Vagina (tissue), 2 donors: ENCODE results near the gene DNAAF1.

Experiments
- POLR2AphosphoS5 ChIP-seq, 2 donors: sonication (generic); formaldehyde crosslinking; IDR thresholded peaks; one replicate each; pipeline ENCODE4 v1.9.0; 2017; ENCODE audit warnings: antibody characterized with exemption in 2 of 2, mild to moderate bottlenecking in 2 of 2, low read depth in 1 of 2; ENCODE audit not compliant: insufficient read depth in 1 of 2
- TF ChIP-seq, protein P1 (sequence below), 3 experiments: fragments of 450-650 bp in 2 of 3; fragments of 200-600 bp in 1 of 3; sonication (generic) in 1 of 3; IDR thresholded peaks; one replicate each; pipeline ENCODE4 v1.5.1; 2017 to 2019; ENCODE audit warnings: antibody characterized with exemption in 3 of 3, mild to moderate bottlenecking in 2 of 3, moderate library complexity in 2 of 3

DNA sequence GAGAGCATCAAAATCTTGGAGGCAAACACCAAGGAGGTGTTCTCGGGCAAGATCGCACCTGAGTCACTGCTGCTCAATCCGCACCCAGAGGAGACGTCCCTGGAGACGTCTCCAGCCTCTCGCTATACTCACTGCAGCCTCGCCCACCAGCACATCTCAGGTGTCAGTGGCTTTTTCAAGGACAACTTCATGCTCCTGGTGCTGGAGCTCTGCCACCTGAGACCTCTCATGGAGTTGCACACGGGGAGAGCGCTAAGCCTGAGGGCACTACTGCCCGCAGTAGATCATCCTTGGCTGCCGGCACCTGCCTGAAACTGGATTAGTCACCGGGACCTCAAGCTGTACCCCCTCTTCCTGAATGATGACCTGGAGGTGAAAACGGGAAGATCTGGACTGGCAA is 25.7 kb upstream of the DNAAF1 start:
- TF ChIP-seq, protein P1, sequence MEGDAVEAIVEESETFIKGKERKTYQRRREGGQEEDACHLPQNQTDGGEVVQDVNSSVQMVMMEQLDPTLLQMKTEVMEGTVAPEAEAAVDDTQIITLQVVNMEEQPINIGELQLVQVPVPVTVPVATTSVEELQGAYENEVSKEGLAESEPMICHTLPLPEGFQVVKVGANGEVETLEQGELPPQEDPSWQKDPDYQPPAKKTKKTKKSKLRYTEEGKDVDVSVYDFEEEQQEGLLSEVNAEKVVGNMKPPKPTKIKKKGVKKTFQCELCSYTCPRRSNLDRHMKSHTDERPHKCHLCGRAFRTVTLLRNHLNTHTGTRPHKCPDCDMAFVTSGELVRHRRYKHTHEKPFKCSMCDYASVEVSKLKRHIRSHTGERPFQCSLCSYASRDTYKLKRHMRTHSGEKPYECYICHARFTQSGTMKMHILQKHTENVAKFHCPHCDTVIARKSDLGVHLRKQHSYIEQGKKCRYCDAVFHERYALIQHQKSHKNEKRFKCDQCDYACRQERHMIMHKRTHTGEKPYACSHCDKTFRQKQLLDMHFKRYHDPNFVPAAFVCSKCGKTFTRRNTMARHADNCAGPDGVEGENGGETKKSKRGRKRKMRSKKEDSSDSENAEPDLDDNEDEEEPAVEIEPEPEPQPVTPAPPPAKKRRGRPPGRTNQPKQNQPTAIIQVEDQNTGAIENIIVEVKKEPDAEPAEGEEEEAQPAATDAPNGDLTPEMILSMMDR (IDR thresholded peaks at IDR 0.05) = no peak
- no peak for TF ChIP-seq POLR2AphosphoS5 (IDR thresholded peaks at IDR 0.05; ENCODE audit: insufficient read depth in 1 of 2, low read depth in 1 of 2)
